Suppressor macrophage (primary cell): ENCODE measurements around the gene FLOT2.
"Not testable (repeated sequence)": the region's sequence is repeated elsewhere in the genome, so short reads cannot be mapped to it uniquely, and the experiment has no call there.

Experiments used
- DNase-seq, 4 experiments: peaks; one replicate each; pipeline ENCODE4 v3.0.0-alpha.2; 2020 to 2022

The FLOT2 gene

DNA sequence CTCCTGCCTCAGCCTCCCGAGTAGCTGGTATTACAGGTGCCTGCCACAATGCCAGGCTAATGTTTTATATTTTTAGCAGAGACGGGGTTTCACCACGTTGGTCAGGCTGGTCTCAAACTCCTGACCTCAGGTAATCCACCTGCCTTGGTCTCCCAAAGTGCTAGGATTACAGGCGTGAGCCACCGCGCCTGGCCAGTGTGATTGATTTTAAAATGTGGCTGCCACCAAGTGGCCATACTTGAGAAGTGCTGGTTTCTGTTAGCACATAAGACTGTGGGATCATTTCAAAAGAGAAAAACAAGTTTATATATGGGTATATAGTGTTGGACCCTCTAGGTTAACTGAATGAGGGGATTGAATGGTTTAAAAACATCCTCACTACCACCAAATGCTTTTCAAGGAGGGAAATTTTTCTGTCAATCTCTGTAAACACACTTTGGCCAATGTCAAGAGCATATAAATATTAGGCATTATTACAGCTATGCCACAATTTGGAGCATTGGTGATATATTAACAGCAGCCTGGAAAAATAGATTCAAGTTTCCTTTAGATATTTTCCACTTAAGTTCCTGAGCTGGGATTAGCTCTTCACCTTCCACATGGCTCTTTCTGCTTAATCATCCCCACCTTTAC, 18.9 kb upstream of the FLOT2 start:
- peak in 3 of 4 experiments; percentile 53 to 58 (median 56) for DNase-seq

DNA sequence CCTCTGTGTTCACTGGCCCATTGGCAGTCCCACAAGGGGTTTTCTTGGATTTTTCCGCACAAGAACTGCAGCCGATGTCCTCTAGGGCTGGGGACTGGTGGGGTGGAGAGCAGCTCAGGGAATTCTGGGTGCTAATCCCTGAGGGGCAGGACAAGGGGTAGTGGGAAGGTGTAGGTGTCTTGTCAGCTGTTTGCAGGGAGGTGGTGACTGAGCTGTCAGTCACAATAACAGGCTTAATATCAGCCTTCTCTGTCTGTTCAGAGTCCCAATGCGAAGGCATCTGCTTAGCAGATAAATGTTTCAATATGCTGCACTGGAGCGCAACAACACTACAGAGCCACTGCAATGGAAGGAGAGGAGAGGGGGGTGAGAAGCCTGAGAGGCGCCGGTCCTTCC, 15.4 kb upstream of the FLOT2 start:
- no peak for DNase-seq

DNA sequence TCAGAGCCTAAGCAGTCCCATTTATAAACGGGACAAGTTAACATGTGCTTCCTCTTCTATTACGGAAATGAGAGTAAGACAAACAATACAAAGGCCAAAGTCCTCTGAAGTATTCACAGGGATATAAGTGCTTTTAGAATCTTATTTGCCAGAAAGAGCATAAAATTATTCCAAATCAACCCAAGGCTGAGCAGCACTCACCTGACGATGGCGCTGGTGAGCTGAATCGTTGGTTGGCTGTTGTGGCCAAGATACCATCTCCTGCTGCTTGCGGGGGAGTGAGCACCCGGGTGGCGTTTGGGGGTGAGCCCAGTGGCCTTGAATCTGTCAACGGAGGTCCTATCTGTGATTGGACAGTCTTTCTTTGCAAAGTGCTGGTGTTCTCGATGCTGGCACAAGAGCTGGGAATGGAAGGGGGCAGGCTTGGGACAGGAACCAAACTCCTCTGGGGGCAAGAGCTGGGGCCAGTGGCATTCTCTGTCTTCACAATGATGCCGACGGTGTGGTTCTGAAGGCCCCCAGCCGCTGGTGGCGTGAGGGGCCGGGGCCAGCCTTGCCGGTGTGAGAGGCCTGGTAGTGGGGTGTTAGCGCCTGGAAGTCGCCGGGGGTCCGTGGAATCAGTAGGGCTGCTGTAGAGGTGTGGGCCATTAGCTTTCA, 14.9 kb upstream of the FLOT2 start:
- no peak for DNase-seq

DNA sequence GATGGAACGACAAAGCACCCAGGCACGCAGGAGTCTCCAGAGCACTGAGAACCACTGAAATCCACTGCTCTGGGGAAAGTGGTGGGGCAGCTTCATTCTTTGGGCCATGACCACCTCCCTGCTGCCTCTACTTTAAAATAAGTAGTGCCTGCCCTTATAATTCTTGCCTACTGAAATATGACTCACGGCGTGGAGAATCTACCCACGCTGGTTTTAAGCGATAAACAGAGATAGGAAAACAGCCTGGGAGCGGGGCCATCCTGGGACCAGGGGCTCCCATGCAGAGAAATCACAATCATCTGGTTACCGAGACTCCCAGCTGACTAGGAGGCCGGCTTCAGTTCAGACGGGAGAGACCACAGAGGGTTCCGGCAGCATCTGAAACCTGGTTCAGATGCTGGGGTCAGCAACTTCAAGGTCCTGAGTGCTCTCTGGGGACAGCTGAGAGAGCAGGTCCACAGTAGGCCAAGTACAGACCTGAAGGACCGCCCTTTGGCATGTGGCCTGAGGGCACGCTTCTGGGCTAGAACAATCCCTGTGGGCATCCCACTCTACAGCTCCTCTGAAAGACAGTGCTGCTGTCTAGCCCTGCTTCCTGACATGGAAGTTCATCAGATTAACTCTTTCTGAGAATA, 14.0 kb upstream of the FLOT2 start:
- DNase-seq = no peak

DNA sequence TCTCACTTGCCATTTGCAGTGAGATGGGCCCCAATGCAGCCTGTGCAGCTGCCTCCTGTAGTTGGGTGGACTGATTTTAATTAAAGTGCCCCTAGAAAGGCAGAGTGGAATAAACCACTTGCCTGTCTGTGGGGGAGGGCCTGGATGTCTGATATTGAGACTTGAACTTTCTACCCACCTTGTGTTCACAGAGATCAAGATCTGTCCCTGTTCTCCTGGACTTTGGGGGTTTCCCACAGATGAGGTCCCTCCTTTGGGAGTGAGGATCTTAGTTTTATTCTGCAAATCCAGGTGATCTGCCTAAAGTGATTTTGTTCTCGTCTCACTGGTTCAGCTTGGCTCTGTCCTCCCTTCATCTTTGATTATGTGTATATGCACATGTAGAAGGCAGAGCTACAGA, 13.0 kb upstream of the FLOT2 start:
- no peak for DNase-seq

DNA sequence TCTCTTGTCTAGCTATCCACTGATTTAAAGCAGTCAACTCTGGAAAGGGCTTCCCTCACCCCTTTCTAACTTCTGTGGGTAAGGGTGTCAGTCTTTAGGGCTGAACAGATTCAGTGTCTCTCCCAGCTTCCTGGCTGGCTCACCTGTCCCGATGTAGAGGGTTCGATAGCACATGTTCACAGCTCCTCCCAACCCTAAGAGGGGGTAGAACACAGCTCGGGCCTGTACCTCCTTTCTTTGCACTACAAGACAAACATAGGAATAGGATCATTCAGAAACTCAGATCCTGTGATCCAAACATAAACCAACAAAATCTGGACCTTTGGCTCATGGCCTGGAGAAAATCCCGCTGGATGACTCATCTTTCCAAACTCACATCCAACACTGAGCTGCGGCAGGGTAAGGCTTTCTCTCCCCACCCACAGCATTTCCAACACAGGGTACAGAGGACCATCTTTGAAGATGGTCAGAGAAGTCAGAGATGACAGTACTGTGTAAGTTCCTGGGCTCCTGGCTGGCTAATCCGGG, 11.2 kb upstream of the FLOT2 start:
- DNase-seq = no peak

DNA sequence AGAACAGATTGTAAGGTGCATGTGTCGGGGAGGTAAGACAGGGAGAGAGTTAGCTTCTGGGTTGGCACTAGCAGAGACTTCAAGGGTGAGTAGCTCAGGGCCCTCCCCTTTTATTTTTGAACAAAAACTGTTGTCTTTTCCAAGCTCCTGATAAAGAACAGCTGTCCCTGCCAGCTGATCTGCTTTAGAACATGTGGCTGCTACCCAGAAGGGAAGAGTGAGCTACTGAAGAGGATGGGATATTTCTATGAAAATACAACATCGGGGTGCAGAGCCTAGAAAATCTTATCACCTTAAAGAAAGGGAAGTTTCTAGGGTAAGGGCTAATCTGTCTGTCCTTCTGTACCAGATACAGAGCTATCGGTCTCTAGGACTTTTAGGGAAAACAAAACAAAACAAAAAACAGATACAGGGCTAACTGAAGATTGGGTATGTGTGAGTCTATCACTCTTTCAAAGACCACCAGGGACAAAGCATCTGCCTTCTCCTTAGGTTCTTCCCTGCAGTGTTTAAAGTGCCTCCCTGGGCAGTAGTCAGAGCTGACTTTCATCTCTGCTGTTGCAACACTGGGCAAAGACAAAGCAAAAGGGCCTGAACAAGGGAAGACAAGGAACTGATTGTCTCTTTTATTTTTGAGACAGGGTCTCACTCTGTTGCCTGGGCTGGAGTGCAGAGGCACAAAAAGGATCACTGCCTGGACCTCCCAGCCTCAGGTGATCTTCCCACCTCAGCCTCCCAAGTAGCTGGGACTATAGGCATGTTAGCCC, 10.4 kb upstream of the FLOT2 start:
- DNase-seq = no peak

DNA sequence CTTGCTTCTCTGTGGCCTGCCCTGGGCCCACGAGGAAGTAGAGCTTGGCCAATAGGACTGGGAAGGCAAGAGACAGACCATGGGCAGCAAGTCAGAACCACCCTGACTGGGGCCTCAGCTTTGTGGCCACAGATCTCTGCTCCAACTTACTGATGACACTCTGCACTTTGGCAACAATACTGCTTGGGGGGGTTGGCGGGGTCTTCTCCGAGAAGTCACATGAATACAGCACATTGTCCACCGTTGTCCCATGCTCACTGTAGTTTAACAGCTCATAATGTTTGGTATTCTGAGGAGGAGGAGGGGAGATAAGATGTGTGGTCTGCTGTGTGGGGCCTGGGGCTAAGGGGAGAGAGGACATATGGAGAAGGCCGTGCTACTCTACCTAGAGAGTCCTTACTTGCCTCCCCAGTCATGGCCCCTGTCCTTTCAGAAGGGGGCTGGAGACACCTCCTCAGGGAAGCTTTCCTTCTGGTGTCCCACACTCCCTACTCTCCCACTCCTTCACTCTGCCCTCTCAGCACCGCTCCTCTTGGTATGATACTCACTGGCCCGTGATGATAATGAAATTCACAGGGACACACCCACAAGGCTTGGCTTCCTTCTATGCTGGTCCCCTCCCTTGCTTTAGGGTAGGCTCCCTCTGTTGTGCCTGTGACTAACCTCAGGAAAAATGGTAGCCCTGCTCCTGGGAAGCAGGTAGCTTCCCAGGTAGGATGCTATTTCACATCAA, 9.3 kb upstream of the FLOT2 start:
- no peak for DNase-seq

DNA sequence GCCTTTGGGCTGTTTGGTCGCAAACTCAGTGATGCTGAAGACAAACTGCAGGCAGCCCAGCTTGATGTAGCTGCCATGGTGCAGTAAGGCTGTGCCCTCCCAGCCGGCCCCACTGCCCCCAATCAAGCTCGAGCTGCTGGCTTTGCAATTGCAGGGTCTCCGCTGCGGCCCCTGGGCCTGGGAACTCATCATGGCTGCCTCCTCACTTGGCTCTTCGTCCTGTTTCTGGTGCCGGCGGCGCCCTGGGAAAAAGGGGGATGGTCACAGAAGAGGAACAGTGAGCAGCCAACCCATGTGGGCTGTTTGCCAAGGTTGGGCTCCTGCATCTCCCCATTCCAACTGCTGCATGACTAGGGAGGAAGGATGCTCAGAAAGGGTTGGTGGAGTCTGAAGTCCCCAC, 8.7 kb upstream of the FLOT2 start:
- no peak for DNase-seq

DNA sequence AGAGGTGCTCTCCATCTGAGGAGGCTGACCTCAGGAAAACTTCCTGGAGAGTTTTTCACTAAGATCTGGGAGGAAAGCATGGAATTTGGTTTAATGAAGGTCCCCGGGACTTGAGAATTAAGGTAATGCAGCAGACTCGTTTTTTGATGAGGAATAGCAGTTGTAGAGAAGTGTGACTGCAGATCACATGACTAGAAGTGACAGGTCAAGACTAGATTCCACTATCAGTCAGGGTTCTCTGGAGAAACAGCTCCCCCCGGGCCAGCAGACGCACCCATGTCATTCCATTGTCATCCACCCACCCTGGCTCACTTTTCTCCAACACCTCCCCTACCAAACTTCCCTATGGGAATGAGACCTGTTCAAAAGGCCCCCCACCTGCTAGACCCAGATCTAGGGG, 7.3 kb upstream of the FLOT2 start:
- DNase-seq = no peak

DNA sequence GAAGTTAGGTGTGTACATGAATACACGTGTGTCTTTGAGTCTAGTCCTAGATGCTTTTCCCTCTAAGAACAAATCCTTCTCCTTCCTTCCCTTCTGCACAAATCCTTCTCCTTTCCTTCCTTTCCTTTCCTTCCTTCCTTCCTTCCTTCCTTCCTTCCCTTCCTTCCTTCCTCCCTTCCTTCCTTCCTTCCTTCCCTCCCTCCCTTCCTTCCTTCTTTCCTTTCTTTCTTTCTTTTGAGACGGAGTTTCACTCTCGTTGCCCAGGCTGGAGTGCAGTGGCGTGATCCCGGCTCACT, 6.0 kb upstream of the FLOT2 start:
- DNase-seq = not testable (repeated sequence)

DNA sequence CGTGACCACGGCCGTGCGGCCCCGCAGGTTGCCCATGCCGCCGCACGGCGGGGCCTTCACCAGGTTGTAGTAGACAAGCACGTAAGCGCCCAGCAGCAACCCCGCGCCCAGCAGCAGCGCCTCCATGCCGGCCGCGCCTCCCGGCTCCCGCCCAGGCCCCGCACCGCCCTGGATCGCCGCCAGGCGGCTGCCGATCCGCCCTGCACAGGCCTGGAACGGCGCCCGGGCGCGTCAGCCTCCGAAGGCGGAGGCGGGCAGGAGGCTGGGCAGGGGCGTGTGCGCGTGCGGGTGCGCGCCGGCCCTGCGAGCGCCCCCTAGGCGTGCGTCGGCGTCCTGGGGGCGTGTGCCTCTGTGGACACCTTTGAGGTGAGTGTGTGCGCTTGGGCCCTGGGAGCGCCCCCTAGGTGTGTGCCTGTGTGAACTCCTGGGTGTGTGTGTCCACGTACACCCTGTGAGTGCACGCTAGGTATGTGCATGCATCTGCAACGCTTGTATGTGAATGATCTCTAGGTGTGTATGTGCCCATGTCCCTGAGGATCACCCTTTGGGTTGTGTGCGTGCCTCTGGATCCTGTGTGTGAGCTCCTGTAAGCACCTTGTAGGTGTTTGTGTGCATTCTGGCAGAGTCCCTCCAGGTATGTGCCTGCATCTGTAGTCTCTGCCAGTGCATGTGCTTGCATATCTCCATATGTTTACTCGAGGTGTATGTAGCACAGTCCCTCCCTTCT, 5.4 kb upstream of the FLOT2 start, which contains the start of gene DHRS13:
DHRS13 (minus strand) TSS at position 261 of the 727 bp plus-strand sequence; CDS start at position 126, 135 bp downstream.
- DNase-seq = peak; percentile 89 to 97 (median 94)

DNA sequence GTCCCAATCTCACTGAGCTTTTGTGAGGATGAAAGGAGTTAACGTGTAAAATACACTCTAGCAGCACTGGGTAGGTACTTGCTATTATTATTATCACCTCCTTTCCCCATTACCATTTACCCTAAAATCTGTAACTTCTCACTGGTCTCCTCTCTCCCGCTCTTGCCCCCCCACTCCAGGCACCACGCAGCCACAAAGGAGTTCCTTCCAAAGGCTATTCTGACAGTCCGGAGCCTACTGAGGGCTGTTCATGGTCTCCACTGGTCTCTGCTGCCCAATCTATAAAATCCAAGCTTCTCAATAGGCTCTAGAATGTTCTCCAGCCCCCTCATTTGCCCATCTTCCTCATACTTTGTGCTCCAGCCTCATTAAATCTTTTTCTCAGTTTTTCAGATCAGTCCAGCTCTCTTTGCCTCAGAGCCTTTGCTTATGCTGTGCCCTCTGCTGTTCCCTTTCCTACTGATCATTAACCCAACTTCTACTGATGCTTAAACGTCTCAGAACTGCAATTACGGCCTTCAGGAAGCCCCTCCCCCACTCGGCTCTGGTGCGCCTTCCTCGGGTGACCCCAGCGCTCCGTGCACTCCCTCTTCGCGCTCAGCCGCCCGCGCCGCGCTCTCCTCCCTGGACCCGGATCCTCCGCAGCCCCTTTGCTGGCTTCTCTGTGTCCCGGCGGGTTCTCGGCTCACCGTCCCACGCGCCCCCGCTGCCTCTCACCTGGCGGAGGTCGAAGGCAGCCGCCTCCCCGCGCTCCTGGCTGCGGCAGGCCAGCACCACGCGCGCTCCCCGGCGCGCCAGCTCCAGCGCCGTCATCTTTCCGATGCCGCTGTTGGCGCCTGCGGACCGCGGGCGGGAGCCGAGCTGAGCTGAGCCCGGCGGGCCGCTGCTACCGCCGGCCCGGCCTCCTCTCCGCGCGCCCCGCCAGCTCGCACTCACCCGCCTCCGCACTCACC, 4.6 kb upstream of the FLOT2 start:
- DNase-seq = peak in 3 of 4 experiments; percentile 19 to 55 (median 41)

DNA sequence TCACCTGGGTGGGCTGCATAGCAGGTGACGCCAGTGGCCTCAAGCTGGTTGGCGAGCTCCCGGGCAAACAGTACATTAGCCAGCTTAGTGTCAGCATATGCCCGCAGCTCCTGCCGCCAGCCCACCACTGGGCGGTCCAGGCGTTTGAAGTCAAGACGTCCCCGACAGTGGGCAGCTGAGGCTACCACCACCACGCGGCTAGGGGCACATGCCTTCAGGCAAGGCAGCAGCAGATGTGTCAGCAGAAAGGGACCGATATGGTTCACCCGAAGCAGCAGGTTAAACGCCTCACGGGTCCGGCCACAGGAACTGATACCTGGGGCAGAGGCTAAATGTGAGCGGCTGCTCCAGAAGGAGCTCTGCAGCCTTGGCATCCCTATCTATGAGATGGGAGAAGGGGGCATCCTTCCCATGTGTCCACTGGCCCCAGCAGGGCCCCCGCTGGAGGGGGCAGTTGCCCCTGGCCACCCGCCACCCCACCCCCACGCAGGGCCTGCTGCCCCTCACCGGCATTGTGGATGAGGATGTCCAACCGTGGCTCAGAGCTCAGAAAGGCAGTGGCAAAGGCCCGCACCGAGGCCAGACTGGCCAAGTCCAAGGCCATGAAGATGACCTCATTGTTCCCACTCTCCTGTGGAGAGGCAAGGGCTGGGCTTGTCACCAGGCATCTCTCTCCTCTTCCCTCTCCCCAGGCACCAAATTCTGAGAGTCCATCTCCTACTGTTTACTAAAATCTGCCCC, 3.6 kb upstream of the FLOT2 start:
- DNase-seq = no peak

DNA sequence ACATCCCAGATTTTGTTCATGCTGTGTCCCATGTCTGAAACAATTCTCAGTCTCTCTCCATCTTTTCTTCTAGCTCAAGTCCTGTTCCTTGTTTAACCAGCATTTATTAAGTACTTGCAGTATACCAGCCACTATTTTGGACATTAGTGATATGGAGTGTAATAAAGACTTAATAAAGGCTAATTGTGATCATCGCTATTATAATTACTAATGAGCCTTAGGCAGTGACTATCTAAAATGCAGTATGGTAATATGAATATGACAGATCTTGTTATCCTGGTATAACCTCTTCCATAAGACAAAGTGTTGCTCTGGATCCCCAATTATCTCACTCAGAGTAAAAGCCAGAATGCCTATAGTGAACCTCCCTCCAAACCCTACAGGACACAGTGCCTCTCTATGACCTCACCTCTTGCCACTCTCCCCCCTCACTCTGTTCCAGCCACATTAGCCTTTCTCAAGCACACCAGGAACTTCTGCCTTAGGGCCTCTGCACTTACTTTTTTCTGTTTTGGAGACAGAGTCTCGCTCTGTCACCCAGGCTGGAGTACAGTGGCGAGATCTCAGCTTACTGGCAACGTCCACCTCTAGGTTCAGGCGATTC, 1.8 kb upstream of the FLOT2 start:
- DNase-seq = no peak

DNA sequence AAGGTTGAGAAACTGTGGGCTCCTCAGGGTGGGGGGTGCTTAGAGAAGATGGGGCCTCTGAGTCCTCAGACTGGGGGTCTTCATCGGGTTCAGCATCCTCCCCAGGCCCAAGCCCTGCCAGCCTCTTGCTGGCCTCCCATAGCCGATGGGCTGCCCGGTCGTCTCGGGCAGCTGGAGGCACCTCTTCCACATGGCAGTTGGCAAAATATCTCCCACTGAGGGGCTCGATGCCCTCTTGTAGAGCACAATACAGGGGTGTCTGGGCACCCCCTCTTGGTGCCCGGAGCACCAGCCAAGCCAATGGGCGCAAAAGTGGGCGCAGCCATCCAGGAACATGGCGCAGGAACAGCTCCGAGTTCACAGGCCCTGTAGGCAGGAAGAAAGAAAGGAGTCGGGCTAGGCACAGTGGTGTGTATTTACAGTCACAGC, 1.0 kb upstream of the FLOT2 start:
- DNase-seq = no peak

DNA sequence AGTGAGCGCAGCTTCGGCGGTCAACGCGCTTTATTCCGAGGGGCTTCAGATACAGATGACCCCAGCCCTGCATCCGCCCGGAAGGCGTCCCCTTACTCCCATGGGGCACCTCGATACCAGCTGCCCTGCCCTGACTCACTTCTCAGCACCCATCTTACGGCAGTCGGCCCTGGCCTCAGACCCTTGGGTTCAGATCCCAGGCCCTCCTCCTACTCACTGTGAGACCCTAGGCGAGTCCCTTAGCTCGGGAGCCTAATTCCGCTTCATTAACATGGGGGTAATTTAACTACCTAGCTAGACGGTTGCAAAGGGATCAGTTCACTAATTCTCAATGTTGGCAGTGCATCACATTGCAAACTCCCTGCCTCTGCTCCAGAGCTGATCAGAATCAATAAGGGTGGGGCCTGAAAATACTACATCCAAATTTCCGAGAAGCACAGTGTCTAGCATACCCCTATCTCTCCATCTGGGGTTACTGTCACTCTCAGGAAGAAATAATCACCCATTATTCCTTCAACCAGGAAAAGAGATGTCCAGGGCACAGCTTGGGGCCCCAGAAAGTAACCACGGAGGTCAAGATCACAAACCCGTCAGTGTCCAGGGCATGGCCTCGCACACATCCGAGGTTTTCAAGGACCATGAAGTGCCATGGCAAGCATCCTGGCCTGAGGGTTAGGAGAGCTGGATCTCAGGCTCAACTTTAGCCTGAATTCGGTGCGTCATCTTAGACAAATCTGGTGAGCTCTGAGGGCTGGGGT, 415 bp upstream of the FLOT2 start:
- no peak for DNase-seq

DNA sequence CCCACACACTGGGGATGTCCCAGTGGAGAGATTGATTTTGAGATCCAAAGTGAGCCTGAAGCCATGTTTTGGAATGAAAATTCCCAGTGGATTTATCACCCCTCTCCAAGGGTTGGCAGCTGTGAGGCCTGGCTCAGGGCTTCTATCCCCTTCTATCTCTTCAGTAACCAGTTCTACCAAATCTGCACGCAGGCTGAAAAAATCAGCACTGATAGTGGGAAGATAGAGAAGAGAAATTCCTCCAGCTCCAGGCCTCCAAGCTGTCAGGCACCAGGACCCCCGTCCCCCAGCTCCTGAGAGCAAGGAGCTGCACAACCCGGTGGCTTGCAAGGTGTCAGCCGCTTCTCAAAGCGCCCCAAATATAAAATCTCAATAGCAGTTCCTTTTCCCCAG, 1.0 kb downstream of the FLOT2 start:
- no peak for DNase-seq
